Right lobe of liver (tissue), 6 donors: ENCODE measurements around the gene EEF1AKMT1. TPM values are rescaled to one million over a fixed set of nuclear protein-coding genes. Genes with fewer than 3 reads are reported as not detected.
A peak's percentile ranks its signal among the peaks of the same experiment; 100 is the strongest.

Experiments
- ATAC-seq, 4 donors: fragments of 200-7000 bp; cut with Tn5 transposase; one replicate each; pipeline ENCODE4 v1.9.1; 2020; ENCODE audit warnings: mild to moderate bottlenecking in 4 of 4, moderate library complexity in 4 of 4
- DNase-seq, 3 donors: peaks; one replicate each; pipeline ENCODE4 v3.0.0-alpha.2; 2020
- H3K27ac ChIP-seq, 3 donors: fragments of 200-600 bp; one replicate each; pipeline ENCODE4 v1.8.0; 2022
- H3K27me3 ChIP-seq, 2 donors: fragments of 200-600 bp; one replicate each; pipeline ENCODE4 v1.8.0; 2022
- H3K36me3 ChIP-seq, 4 donors: fragments of 200-600 bp; sonication (generic) in 1 of 4; one replicate each; pipeline versions ENCODE4 v1.5.1 to v1.8.0; 2017 to 2022; ENCODE audit warnings: control low read depth in 1 of 4
- H3K4me1 ChIP-seq, 4 donors: fragments of 200-600 bp; sonication (generic) in 1 of 4; one replicate each; pipeline versions ENCODE4 v1.5.1 to v1.8.0; 2017 to 2022; ENCODE audit warnings: control low read depth in 1 of 4
- H3K4me3 ChIP-seq, 3 donors: fragments of 200-600 bp; one replicate each; pipeline ENCODE4 v1.8.0; 2022
- H3K9me3 ChIP-seq, 4 donors: fragments of 200-600 bp; sonication (generic) in 1 of 4; one replicate each; pipeline versions ENCODE4 v1.5.1 to v1.8.0; 2017 to 2022; ENCODE audit warnings: control low read depth in 1 of 4
- POLR2A ChIP-seq: fragments of 450-650 bp; IDR thresholded peaks from one replicate; pipeline ENCODE4 v1.6.1; 2017; ENCODE audit warnings: antibody characterized with exemption, mild to moderate bottlenecking
- WGBS: methylation state at CpG from one replicate; pipeline ENCODE4 v1.1.6; 2018; ENCODE audit warnings: low coverage, low lambda C conversion rate; ENCODE audit not compliant: insufficient coverage; ENCODE audit errors: missing lambda C conversion rate; 5-methylcytosine and 5-hydroxymethylcytosine counted together
- intact Hi-C, 2 donors: fragments of 100-400 bp; cut with DNase I; formaldehyde crosslinking; loops; one replicate each; pipeline versions ENCODE4 v1.11.2 to v1.14.1; 2022
- total RNA-seq, 6 experiments: library from RNA; depleted of rRNA in 2 of 6; stranded (reverse); fragments of >200 nt in 2 of 6; fragmentation: NEBNext Ultra II Directional in 3 of 6; extraction: Animal tissue kit (Norgen Biotek cat#: 25700) in 3 of 6; gene quantifications; one replicate each; pipeline versions ENCODE4 v1.1.0 to v1.2.4, GENCODE V29; 2016 to 2023
- TF ChIP-seq, protein P1 (sequence below), 4 donors: fragments of 200-600 bp in 3 of 4; fragments of 450-650 bp in 1 of 4; IDR thresholded peaks; one replicate each; pipeline versions ENCODE4 v1.5.1 to v1.8.0; 2016 to 2022; ENCODE audit warnings: antibody characterized with exemption in 4 of 4, mild to moderate bottlenecking in 2 of 4
- donor health status: DM: no; HTN: yes; CAD: no.
- donor health status: DM: no; HTN: no; CAD: no.
- donor health status: DM: no; HTN: no; CAD: no.
- donor health status: DM: no; HTN: yes; CAD: no.
- donor health status: DM: no; HTN: yes; CAD: no.

EEF1AKMT1 gene
- total RNA-seq, 6 experiments from 2014 or later, result 5.5 to 10.3 (median 6.3) TPM

DNA sequence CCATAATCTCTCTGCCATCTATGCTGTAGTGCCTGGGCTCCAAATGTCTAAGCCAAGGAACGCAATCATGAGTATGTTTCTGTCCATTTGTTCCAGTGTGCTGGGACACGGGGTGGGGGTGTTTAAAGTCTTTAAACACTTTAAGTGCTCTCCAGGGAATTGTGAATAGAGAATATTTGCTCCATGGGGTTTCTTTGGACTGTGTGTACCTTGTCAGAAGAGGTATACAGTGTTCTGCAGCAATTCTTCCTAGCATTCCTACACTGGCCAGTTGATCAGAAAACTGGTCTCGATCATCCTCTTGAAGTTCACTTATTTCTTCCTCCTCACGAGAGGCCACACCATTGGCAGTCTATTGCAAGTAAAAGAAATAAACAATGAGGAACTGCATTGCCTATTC is 35.1 kb upstream of the EEF1AKMT1 start:
- intact Hi-C loops, result no loop called here
- no peak for ATAC-seq

DNA sequence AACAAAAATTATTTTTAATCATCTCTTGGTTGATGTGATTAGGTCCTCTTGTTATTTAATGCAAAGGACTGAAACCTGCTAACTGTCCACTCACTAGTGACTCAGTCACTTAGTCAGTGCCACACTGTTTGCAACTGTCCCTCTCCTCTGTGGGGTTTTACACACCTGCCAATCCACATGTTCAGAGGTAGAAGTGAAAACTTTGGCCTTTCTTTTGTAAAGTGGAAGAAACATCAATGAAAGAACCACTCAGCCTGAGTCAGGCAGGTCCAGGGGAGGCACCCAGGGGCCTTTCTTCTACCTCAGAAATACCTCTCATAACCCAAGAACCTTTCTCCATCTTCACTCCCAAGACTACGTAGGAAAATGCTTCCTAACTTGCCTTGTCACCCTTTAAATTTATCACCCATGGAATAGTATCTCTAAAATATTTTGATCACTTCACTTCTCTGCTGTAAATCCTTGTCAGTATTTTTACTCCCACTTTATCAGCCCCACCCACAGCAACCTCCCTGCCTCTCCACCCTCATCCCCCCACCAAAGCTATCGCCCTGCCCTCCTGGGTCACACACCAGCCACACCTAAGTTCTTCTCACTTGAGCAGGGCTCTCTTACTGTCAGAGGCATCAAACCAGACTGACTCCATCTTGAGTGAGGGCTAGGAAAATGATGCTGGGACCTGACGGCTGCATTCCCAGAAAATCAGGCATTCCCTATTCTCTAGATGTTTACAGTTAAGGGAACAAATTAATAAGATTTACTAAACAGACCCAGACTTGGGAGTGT is 29.6 kb upstream of the EEF1AKMT1 start:
- Histone ChIP-seq H3K36me3 (peaks cover 0 to 21% (median 8%) of the 10 kb centered on the region in 4 donors), H3K27ac (no peak overlapping the region), H3K4me1 (no peaks in the 10 kb centered on the region), H3K9me3 (no peaks in the 10 kb centered on the region), H3K27me3 (no peaks in the 10 kb centered on the region), H3K4me3 (no peak overlapping the region)
- 97% methylated on average over 3 of the region's 3 CpGs for WGBS
- TF ChIP-seq, protein P1, sequence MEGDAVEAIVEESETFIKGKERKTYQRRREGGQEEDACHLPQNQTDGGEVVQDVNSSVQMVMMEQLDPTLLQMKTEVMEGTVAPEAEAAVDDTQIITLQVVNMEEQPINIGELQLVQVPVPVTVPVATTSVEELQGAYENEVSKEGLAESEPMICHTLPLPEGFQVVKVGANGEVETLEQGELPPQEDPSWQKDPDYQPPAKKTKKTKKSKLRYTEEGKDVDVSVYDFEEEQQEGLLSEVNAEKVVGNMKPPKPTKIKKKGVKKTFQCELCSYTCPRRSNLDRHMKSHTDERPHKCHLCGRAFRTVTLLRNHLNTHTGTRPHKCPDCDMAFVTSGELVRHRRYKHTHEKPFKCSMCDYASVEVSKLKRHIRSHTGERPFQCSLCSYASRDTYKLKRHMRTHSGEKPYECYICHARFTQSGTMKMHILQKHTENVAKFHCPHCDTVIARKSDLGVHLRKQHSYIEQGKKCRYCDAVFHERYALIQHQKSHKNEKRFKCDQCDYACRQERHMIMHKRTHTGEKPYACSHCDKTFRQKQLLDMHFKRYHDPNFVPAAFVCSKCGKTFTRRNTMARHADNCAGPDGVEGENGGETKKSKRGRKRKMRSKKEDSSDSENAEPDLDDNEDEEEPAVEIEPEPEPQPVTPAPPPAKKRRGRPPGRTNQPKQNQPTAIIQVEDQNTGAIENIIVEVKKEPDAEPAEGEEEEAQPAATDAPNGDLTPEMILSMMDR (IDR thresholded peaks at IDR 0.05), result no peak
- TF ChIP-seq POLR2A, result no peak
- ATAC-seq (no peak), DNase-seq (no peak)
- intact Hi-C loops, result no loop called here

More for the DNA sequence above, 35.1 kb upstream of the EEF1AKMT1 start:
- H3K4me1 ChIP-seq, result no peaks in the 10 kb centered on the region
- no peaks in the 10 kb centered on the region for H3K9me3 ChIP-seq
- no peak overlapping the region for H3K27ac ChIP-seq
- TF ChIP-seq, protein P1 (IDR thresholded peaks at IDR 0.05), result no peak
- no peak for TF ChIP-seq POLR2A
- WGBS, result 100% methylated on average over 2 of the region's 4 CpGs
- H3K36me3 ChIP-seq, result peaks cover 0 to 26% (median 6%) of the 10 kb centered on the region in 4 donors
- H3K4me3 ChIP-seq, result no peak overlapping the region
- H3K27me3 ChIP-seq, result no peaks in the 10 kb centered on the region
- no peak for DNase-seq

DNA sequence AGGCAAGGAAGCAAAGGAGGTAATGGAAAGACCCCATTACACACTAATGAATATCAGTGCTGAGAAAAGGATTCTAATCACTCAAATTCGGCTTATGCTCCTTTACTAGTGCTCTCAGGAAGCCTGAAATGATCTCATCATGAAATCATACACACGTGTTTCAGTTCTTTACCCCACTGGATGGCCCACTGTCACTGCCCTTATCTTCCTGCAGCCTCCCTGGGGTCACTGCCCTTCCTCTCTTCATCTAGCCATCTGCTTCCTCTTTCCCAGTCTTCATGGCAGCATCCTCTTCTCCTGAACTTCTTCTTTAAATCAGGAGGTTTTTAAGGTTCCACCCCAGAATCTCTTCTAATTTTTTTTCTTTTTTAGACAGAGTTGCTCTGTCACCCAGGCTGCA is 27.9 kb upstream of the EEF1AKMT1 start:
- ATAC-seq, result peak; percentile 33 to 69 (median 42)
- Histone ChIP-seq H3K27me3 (no peaks in the 10 kb centered on the region), H3K27ac (no peak overlapping the region), H3K4me3 (no peak overlapping the region), H3K9me3 (no peaks in the 10 kb centered on the region), H3K4me1 (no peaks in the 10 kb centered on the region), H3K36me3 (peaks cover 0 to 8% (median 2%) of the 10 kb centered on the region in 4 donors)
- intact Hi-C loops, result no loop called here
- DNase-seq, result no peak
- no peak for TF ChIP-seq POLR2A
- TF ChIP-seq, protein P1 (IDR thresholded peaks at IDR 0.05), result no peak
- 25% methylated on average over 2 of the region's 2 CpGs for WGBS

DNA sequence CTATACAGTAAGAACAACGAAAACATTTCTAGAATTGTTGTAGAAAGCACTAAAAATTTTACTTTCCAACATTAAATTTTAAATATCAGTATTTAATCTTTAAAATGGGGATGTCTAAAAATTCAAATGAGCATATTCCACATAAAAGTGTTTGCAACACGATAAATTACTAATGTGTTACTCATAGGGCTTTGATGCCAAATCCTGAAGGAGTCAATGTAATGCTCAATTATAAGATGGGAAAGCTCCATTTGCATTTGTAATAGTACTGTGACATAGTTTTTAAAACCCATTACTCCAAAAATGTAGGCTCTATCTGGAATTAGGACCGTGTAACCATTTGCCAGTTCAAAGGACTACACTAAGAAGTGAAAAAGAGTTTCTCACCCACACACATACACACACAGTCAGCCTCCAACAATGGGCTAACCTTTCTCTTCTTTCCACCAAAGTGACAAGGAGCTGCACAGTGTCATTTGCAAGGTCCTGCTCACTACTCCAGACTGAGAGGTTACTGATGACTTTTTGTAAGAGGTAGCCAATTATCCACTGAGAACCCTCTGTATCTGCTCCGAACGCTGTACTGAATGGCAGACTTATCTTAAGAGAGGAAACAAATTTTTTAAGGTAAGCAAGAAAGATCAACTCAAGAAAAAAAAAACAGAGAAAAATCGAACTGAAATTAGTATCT is 26.1 kb upstream of the EEF1AKMT1 start:
- intact Hi-C loops, result no loop called here
- no peak overlapping the region for H3K27ac ChIP-seq
- no peaks in the 10 kb centered on the region for H3K9me3 ChIP-seq
- no peak for ATAC-seq
- H3K4me1 ChIP-seq, result no peaks in the 10 kb centered on the region
- H3K4me3 ChIP-seq, result no peak overlapping the region
- 83% methylated on average over 6 of the region's 6 CpGs for WGBS
- no peak for DNase-seq
- TF ChIP-seq POLR2A, result no peak
- TF ChIP-seq, protein P1 (IDR thresholded peaks at IDR 0.05), result no peak
- H3K36me3 ChIP-seq, result peaks cover 0 to 18% (median 2%) of the 10 kb centered on the region in 4 donors
- H3K27me3 ChIP-seq, result no peaks in the 10 kb centered on the region
